ENCODE measurements around the gene ZNF335. TPM values are rescaled to one million over a fixed set of nuclear protein-coding genes. Genes with fewer than 3 reads are reported as not detected.

Gene ZNF335
- total and polyA plus RNA-seq, 2 of the 13 experiments (the other 11 are each of a cell fraction or from before 2014, with no cell fraction given): 9.7 to 13.7 TPM

DNA sequence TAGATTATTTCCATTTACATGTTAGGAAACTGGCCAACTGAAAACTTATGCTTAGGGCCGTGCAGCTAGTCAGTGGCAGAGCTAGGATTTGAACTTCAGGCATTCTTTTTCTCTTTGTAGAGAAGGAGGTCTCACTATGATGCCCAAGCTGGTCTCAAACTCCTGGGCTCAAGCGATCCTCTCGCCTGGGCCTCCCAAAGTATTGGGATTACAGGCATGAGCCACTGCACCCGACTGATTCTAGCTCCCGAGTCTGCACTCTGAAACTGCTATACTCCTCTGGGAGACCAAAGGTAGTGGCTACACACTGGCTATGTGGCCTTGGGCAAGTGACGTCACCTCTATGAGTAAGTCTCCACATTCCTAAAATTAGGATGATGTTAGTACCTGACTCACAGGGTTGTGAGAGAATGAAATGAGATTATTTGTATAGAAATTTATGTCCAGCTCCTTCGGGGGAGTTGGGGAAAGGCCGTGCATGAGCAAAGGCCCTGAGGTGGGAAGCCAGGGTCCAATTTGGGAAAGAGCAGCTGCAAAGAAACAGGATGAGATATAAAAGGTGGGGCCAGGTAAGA, 66.4 kb downstream of the ZNF335 start (continued):
- no peak for TF ChIP-seq ZNF749 (CRISPR knock-in tag; IDR thresholded peaks at IDR 0.05; ENCODE audit: borderline replicate concordance)
- TF ChIP-seq, protein P1, sequence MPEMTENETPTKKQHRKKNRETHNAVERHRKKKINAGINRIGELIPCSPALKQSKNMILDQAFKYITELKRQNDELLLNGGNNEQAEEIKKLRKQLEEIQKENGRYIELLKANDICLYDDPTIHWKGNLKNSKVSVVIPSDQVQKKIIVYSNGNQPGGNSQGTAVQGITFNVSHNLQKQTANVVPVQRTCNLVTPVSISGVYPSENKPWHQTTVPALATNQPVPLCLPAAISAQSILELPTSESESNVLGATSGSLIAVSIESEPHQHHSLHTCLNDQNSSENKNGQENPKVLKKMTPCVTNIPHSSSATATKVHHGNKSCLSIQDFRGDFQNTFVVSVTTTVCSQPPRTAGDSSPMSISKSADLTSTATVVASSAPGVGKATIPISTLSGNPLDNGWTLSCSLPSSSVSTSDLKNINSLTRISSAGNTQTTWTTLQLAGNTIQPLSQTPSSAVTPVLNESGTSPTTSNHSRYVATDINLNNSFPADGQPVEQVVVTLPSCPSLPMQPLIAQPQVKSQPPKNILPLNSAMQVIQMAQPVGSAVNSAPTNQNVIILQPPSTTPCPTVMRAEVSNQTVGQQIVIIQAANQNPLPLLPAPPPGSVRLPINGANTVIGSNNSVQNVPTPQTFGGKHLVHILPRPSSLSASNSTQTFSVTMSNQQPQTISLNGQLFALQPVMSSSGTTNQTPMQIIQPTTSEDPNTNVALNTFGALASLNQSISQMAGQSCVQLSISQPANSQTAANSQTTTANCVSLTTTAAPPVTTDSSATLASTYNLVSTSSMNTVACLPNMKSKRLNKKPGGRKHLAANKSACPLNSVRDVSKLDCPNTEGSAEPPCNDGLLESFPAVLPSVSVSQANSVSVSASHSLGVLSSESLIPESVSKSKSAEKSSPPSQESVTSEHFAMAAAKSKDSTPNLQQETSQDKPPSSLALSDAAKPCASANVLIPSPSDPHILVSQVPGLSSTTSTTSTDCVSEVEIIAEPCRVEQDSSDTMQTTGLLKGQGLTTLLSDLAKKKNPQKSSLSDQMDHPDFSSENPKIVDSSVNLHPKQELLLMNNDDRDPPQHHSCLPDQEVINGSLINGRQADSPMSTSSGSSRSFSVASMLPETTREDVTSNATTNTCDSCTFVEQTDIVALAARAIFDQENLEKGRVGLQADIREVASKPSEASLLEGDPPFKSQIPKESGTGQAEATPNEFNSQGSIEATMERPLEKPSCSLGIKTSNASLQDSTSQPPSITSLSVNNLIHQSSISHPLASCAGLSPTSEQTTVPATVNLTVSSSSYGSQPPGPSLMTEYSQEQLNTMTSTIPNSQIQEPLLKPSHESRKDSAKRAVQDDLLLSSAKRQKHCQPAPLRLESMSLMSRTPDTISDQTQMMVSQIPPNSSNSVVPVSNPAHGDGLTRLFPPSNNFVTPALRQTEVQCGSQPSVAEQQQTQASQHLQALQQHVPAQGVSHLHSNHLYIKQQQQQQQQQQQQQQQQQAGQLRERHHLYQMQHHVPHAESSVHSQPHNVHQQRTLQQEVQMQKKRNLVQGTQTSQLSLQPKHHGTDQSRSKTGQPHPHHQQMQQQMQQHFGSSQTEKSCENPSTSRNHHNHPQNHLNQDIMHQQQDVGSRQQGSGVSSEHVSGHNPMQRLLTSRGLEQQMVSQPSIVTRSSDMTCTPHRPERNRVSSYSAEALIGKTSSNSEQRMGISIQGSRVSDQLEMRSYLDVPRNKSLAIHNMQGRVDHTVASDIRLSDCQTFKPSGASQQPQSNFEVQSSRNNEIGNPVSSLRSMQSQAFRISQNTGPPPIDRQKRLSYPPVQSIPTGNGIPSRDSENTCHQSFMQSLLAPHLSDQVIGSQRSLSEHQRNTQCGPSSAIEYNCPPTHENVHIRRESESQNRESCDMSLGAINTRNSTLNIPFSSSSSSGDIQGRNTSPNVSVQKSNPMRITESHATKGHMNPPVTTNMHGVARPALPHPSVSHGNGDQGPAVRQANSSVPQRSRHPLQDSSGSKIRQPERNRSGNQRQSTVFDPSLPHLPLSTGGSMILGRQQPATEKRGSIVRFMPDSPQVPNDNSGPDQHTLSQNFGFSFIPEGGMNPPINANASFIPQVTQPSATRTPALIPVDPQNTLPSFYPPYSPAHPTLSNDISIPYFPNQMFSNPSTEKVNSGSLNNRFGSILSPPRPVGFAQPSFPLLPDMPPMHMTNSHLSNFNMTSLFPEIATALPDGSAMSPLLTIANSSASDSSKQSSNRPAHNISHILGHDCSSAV (CRISPR knock-in tag; IDR thresholded peaks at IDR 0.05; ENCODE audit: borderline replicate concordance): no peak
- no peak for TF ChIP-seq PAX8 (CRISPR knock-in tag; IDR thresholded peaks at IDR 0.05; ENCODE audit: borderline replicate concordance)
- TF ChIP-seq GATAD1 (CRISPR knock-in tag; IDR thresholded peaks at IDR 0.05): no peak
- 0 out of 2 replicates have a peak, but pooled peaks have one; percentile 43 for TF ChIP-seq ZBTB20 (CRISPR knock-in tag; IDR thresholded peaks at IDR 0.05; ENCODE audit: borderline replicate concordance, low read depth)
- peak; percentile 56; the same call in 1 of the 2 replicates for TF ChIP-seq ATF1 (CRISPR knock-in tag; IDR thresholded peaks at IDR 0.05)
- TF ChIP-seq, protein P2, sequence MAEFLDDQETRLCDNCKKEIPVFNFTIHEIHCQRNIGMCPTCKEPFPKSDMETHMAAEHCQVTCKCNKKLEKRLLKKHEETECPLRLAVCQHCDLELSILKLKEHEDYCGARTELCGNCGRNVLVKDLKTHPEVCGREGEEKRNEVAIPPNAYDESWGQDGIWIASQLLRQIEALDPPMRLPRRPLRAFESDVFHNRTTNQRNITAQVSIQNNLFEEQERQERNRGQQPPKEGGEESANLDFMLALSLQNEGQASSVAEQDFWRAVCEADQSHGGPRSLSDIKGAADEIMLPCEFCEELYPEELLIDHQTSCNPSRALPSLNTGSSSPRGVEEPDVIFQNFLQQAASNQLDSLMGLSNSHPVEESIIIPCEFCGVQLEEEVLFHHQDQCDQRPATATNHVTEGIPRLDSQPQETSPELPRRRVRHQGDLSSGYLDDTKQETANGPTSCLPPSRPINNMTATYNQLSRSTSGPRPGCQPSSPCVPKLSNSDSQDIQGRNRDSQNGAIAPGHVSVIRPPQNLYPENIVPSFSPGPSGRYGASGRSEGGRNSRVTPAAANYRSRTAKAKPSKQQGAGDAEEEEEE (CRISPR knock-in tag; IDR thresholded peaks at IDR 0.05; ENCODE audit: borderline replicate concordance): no peak
- TF ChIP-seq FIP1L1 (IDR thresholded peaks at IDR 0.05; ENCODE audit: borderline replicate concordance, insufficient read depth, low read depth, low read length): no peak
- TF ChIP-seq KDM2A (CRISPR knock-in tag; IDR thresholded peaks at IDR 0.05; ENCODE audit: borderline replicate concordance, low read depth): no peak
- TF ChIP-seq ZNF713 (CRISPR knock-in tag; IDR thresholded peaks at IDR 0.05): no peak
- TF ChIP-seq, protein P3, sequence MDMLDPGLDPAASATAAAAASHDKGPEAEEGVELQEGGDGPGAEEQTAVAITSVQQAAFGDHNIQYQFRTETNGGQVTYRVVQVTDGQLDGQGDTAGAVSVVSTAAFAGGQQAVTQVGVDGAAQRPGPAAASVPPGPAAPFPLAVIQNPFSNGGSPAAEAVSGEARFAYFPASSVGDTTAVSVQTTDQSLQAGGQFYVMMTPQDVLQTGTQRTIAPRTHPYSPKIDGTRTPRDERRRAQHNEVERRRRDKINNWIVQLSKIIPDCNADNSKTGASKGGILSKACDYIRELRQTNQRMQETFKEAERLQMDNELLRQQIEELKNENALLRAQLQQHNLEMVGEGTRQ (IDR thresholded peaks at IDR 0.05; ENCODE audit: low read depth, low read length): no peak
- TF ChIP-seq, protein P3 (CRISPR knock-in tag; IDR thresholded peaks at IDR 0.05; ENCODE audit: borderline replicate concordance): no peak
- TF ChIP-seq ZNF282 (IDR thresholded peaks at IDR 0.05; ENCODE audit: partially characterized antibody): no peak
- no peak for TF ChIP-seq GABPA (IDR thresholded peaks at IDR 0.05; ENCODE audit: low read depth, low read length)
- TF ChIP-seq GABPA (CRISPR knock-in tag; IDR thresholded peaks at IDR 0.05; ENCODE audit: low read depth): no peak

All from HepG2 (cell line).